Neural cell (in vitro differentiated cells): ENCODE measurements around the gene AANAT.

ENCODE experiments used
- EZH2 ChIP-seq: fragments of 200-600, 300-800 bp; shearing (Covaris generic), sonication (generic); IDR thresholded peaks from 2 replicates; pipeline ENCODE4 v1.6.1; 2014; ENCODE audit warnings: antibody characterized with exemption, low read length, borderline replicate concordance, mild to moderate bottlenecking; ENCODE audit not compliant: insufficient read depth, poor library complexity, severe bottlenecking
- MXI1 ChIP-seq: fragments of 450-650 bp; conservative IDR thresholded peaks from 2 replicates; pipeline ENCODE4 v1.6.1; 2014; ENCODE audit warnings: antibody characterized with exemption, mild to moderate bottlenecking; ENCODE audit not compliant: poor library complexity, severe bottlenecking
- POLR2AphosphoS5 ChIP-seq: IDR thresholded peaks from 2 replicates; pipeline ENCODE4 v1.6.1; 2012
- TF ChIP-seq, protein P1 (sequence below): fragments of 450-650 bp; IDR thresholded peaks from 2 replicates; pipeline ENCODE4 v1.5.1; 2014; ENCODE audit warnings: antibody characterized with exemption, mild to moderate bottlenecking, moderate library complexity; ENCODE audit not compliant: poor library complexity, severe bottlenecking

DNA sequence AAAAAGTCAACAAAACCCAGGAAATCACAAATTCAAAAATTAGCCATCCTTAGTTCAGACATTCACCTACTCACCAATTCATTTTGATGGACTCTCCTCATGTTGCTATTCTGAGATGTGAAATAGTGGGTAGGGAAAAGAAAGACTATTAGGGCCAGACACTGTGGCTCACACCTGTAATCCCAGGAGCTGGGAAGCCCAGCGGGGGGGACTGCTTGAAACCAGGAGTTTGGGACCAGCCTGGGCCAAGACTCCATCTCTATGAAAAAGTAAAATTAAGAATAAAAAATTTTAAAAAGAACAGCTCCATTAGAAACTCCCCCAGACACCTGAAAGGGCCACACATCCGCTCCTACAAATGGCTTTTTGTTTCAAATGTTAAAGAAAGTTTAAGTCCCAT, 35.9 kb upstream of the AANAT start:
- TF ChIP-seq, protein P1, sequence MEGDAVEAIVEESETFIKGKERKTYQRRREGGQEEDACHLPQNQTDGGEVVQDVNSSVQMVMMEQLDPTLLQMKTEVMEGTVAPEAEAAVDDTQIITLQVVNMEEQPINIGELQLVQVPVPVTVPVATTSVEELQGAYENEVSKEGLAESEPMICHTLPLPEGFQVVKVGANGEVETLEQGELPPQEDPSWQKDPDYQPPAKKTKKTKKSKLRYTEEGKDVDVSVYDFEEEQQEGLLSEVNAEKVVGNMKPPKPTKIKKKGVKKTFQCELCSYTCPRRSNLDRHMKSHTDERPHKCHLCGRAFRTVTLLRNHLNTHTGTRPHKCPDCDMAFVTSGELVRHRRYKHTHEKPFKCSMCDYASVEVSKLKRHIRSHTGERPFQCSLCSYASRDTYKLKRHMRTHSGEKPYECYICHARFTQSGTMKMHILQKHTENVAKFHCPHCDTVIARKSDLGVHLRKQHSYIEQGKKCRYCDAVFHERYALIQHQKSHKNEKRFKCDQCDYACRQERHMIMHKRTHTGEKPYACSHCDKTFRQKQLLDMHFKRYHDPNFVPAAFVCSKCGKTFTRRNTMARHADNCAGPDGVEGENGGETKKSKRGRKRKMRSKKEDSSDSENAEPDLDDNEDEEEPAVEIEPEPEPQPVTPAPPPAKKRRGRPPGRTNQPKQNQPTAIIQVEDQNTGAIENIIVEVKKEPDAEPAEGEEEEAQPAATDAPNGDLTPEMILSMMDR = no peak
- TF ChIP-seq EZH2 = no peak
- TF ChIP-seq MXI1 = no peak
- no peak for TF ChIP-seq POLR2AphosphoS5
